ENCODE results near the gene RNF123.

RNF123 gene

DNA sequence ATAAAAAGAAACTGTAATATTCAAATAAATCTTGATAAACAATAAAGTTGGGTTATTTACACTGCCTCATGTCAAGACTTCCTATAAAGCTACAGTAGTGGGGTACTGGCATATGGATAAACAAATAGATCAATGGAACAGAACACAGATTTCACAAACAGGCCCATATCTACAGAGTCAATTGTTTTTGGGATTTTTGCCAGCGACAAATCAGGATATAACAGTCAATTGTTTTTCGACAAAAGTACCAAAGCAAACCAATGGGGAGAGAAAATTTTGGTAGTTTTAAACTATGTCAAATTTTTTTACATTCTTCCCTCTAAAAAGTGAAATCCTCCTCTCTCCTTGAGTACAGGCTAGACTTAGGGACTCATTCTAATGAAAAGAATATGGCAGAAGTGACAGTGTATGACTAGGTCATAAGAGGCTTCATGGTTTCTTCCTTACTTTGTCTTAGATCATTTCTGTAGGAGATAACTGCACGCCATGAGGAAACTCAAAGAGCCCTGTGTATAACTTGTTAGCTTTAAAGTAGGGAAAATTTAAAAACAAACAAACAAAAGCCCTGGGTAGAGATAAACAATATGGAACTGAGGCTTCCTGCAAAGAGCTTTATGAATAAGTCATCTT lies 80.0 kb downstream of the RNF123 start:
- FAIRE-seq, result no peak
- TF ChIP-seq POU2F2 (IDR thresholded peaks at IDR 0.05; ENCODE audit: low read depth, low read length) (no peak), TAF1 (IDR thresholded peaks at IDR 0.05; ENCODE audit: low read depth, low read length) (no peak), POLR2A (IDR thresholded peaks at IDR 0.05; ENCODE audit: low read depth, low read length) (no peak), POLR2AphosphoS5 (IDR thresholded peaks at IDR 0.05; ENCODE audit: low read depth, low read length) (no peak), PAX5 (IDR thresholded peaks at IDR 0.05; ENCODE audit: insufficient read depth, low read length, severe bottlenecking) (no peak), SPI1 (IDR thresholded peaks at IDR 0.05; ENCODE audit: low read depth, low read length) (no peak)
- DNase-seq (ENCODE audit: insufficient read length, low spot score), result no peak

DNA sequence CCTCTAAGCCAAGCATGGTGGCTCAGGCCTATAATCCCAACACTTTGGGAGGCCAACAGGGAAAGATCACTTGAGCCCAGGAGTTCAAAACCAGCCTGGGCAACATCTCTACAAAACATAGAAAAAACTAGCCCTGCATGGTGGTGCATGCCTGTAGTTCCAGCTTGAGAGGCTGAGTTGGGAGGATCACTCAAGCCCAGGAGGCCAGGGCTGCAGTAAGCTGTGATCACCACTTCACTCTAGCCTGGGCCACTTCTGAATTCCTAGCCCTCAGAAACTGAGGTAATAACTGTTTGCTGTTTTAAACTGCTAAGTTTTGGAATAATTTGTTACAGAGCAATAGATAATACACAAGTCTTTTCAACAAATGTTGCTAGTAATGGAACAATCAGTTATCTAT lies 80.6 kb downstream of the RNF123 start:
- TF ChIP-seq SPI1 (IDR thresholded peaks at IDR 0.05; ENCODE audit: low read depth, low read length), result no peak
- no peak for TF ChIP-seq TAF1 (IDR thresholded peaks at IDR 0.05; ENCODE audit: low read depth, low read length)
- TF ChIP-seq POLR2AphosphoS5 (IDR thresholded peaks at IDR 0.05; ENCODE audit: low read depth, low read length), result no peak
- FAIRE-seq, result no peak
- no peak for DNase-seq (ENCODE audit: insufficient read length, low spot score)
